ENCODE measurements around the gene CIDEB.

Gene CIDEB

DNA sequence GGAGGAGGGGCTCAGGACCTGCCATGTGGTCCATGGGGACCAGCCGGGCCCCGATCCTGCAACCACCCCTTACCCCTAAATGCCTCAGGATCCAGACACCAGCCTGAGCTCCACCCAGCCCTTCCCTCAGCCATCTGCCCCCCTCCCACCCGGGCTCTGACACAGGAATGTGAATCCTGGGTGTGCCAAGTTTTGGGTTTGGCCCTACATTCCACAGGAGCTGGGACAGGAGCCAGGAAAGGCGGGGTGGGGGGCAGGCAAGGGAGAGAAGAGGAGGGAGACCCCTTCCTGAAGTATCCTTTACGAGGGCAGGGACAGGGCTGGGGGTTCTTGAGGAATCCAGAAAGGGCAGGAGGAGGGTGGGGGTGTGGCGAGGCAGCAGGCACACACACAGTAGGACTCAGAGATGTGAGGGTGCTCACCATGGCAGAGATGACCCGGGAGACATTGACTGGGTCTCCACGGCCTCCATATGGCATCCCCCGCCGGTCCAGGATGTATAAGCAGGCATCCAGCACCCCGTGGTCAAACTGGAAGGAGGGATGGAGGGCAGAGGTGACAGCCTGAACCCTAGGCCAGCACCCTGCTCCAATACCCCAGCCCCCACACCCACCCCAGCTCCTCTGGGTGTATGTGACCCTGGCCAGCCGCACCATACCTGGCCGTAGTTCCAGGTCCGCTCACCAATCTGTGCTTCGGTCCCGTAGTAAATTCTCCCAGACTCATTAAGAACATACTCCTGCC, 48.3 kb downstream of the CIDEB start:
- H3K79me2 ChIP-seq (ENCODE audit: insufficient read depth, low read length) = no peaks in the 10 kb centered on the region
- H3K9me3 ChIP-seq (ENCODE audit: insufficient read depth, low read length, severe bottlenecking) = no peaks in the 10 kb centered on the region
- no peak for TF ChIP-seq EZH2 (IDR thresholded peaks at IDR 0.05; ENCODE audit: borderline replicate concordance, low read depth, low read length, severe bottlenecking)
- TF ChIP-seq, protein P1, sequence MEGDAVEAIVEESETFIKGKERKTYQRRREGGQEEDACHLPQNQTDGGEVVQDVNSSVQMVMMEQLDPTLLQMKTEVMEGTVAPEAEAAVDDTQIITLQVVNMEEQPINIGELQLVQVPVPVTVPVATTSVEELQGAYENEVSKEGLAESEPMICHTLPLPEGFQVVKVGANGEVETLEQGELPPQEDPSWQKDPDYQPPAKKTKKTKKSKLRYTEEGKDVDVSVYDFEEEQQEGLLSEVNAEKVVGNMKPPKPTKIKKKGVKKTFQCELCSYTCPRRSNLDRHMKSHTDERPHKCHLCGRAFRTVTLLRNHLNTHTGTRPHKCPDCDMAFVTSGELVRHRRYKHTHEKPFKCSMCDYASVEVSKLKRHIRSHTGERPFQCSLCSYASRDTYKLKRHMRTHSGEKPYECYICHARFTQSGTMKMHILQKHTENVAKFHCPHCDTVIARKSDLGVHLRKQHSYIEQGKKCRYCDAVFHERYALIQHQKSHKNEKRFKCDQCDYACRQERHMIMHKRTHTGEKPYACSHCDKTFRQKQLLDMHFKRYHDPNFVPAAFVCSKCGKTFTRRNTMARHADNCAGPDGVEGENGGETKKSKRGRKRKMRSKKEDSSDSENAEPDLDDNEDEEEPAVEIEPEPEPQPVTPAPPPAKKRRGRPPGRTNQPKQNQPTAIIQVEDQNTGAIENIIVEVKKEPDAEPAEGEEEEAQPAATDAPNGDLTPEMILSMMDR (IDR thresholded peaks at IDR 0.05; ENCODE audit: borderline replicate concordance, extremely low read depth, low read length, poor library complexity, severe bottlenecking) = no peak
- no peak for DNase-seq
- no peak overlapping the region for H3K27ac ChIP-seq (ENCODE audit: low read length)
- no peaks in the 10 kb centered on the region for H4K20me1 ChIP-seq (ENCODE audit: insufficient read depth, low read length)
- H3K4me2 ChIP-seq (ENCODE audit: insufficient read depth, low read length) = no peak overlapping the region
- H3K4me1 ChIP-seq (ENCODE audit: insufficient read depth, low read length) = no peaks in the 10 kb centered on the region
- H2AFZ ChIP-seq (ENCODE audit: low read depth, low read length) = no peak overlapping the region
- ATAC-seq (ENCODE audit: insufficient read depth, low read depth) = no peak
- no peaks in the 10 kb centered on the region for H3K27me3 ChIP-seq (ENCODE audit: insufficient read depth, low read length, poor library complexity)
- no peak overlapping the region for H3K9ac ChIP-seq (ENCODE audit: low read depth, low read length)
- H3K4me3 ChIP-seq (ENCODE audit: low read depth in 1 of 2, low read length in 2 of 2) = no peak overlapping the region
- H3K36me3 ChIP-seq (ENCODE audit: insufficient read depth, low read length) = no peaks in the 10 kb centered on the region

- H3K36me3 ChIP-seq (ENCODE audit: insufficient read depth, low read length) = no peaks in the 10 kb centered on the region
- H3K4me2 ChIP-seq (ENCODE audit: insufficient read depth, low read length) = no peak overlapping the region
- H3K4me1 ChIP-seq (ENCODE audit: insufficient read depth, low read length) = no peaks in the 10 kb centered on the region
Measured at GRCh38 chr14:24258548-24259265, 49.1 kb downstream of the CIDEB start.

GRCh38 chr14:24258119-24258518, 49.7 kb downstream of the CIDEB start:
- no peak overlapping the region for H3K9ac ChIP-seq (ENCODE audit: low read depth, low read length)

More at GRCh38 chr14:24258548-24259265, 49.1 kb downstream of the CIDEB start:
- no peak overlapping the region for H3K4me3 ChIP-seq (ENCODE audit: low read depth in 1 of 2, low read length in 2 of 2)
- no peak for ATAC-seq (ENCODE audit: insufficient read depth, low read depth)
- DNase-seq = no peak
- no peaks in the 10 kb centered on the region for H3K27me3 ChIP-seq (ENCODE audit: insufficient read depth, low read length, poor library complexity)
- no peaks in the 10 kb centered on the region for H3K9me3 ChIP-seq (ENCODE audit: insufficient read depth, low read length, severe bottlenecking)
- no peaks in the 10 kb centered on the region for H4K20me1 ChIP-seq (ENCODE audit: insufficient read depth, low read length)
- H3K79me2 ChIP-seq (ENCODE audit: insufficient read depth, low read length) = no peaks in the 10 kb centered on the region
- TF ChIP-seq, protein P1 (IDR thresholded peaks at IDR 0.05; ENCODE audit: borderline replicate concordance, extremely low read depth, low read length, poor library complexity, severe bottlenecking) = no peak
- TF ChIP-seq EZH2 (IDR thresholded peaks at IDR 0.05; ENCODE audit: borderline replicate concordance, low read depth, low read length, severe bottlenecking) = no peak
- H2AFZ ChIP-seq (ENCODE audit: low read depth, low read length) = no peak overlapping the region
- no peak overlapping the region for H3K27ac ChIP-seq (ENCODE audit: low read length)
- no peak overlapping the region for H3K9ac ChIP-seq (ENCODE audit: low read depth, low read length)

More at GRCh38 chr14:24258119-24258518, 49.7 kb downstream of the CIDEB start:
- no peaks in the 10 kb centered on the region for H4K20me1 ChIP-seq (ENCODE audit: insufficient read depth, low read length)
- H3K4me1 ChIP-seq (ENCODE audit: insufficient read depth, low read length) = no peaks in the 10 kb centered on the region
- H3K9me3 ChIP-seq (ENCODE audit: insufficient read depth, low read length, severe bottlenecking) = no peaks in the 10 kb centered on the region
- TF ChIP-seq EZH2 (IDR thresholded peaks at IDR 0.05; ENCODE audit: borderline replicate concordance, low read depth, low read length, severe bottlenecking) = no peak
- TF ChIP-seq, protein P1 (IDR thresholded peaks at IDR 0.05; ENCODE audit: borderline replicate concordance, extremely low read depth, low read length, poor library complexity, severe bottlenecking) = no peak
- no peak overlapping the region for H3K4me2 ChIP-seq (ENCODE audit: insufficient read depth, low read length)
- DNase-seq (no peak), ATAC-seq (ENCODE audit: insufficient read depth, low read depth) (no peak)
- H3K4me3 ChIP-seq (ENCODE audit: low read depth in 1 of 2, low read length in 2 of 2) = no peak overlapping the region
- no peaks in the 10 kb centered on the region for H3K36me3 ChIP-seq (ENCODE audit: insufficient read depth, low read length)
- H3K79me2 ChIP-seq (ENCODE audit: insufficient read depth, low read length) = no peaks in the 10 kb centered on the region
- H3K27me3 ChIP-seq (ENCODE audit: insufficient read depth, low read length, poor library complexity) = no peaks in the 10 kb centered on the region
- no peak overlapping the region for H3K27ac ChIP-seq (ENCODE audit: low read length)
- no peak overlapping the region for H2AFZ ChIP-seq (ENCODE audit: low read depth, low read length)
